Keratinocyte (primary cell): ENCODE results near the gene KLRC3. TPM values are rescaled to one million over a fixed set of nuclear protein-coding genes. Genes with fewer than 3 reads are reported as not detected.

ENCODE experiments used
- DNase-seq: peaks from one replicate; pipeline ENCODE4 v3.0.0-alpha.2; 2011; ENCODE audit warnings: low read depth, missing footprints, low spot score
- FAIRE-seq: peaks from 2 replicates; lab custom pipeline; 2011; peaks lifted over from hg19 to GRCh38; lab: Jason Lieb, UNC
- H2AFZ ChIP-seq: 2 replicates; pipeline ENCODE4 v1.6.0; 2012; ENCODE audit warnings: low read length, control low read depth, inconsistent platforms; ENCODE audit not compliant: control insufficient read depth
- H3K27ac ChIP-seq: 2 replicates; pipeline ENCODE4 v1.5.1; 2011; ENCODE audit warnings: low read length; ENCODE audit not compliant: control insufficient read depth, insufficient read depth
- H3K27me3 ChIP-seq: 3 replicates; pipeline ENCODE4 v1.6.0; 2011; ENCODE audit warnings: low read length; ENCODE audit not compliant: control insufficient read depth, insufficient read depth; ENCODE audit errors: extremely low read depth
- H3K36me3 ChIP-seq, 2 experiments: 2 replicates in 1 of 2; 3 replicates in 1 of 2; pipeline ENCODE4 v1.5.1; 2011; ENCODE audit warnings: low read length in 2 of 2, mild to moderate bottlenecking in 1 of 2; ENCODE audit not compliant: control insufficient read depth in 2 of 2, insufficient read depth in 2 of 2; ENCODE audit errors: extremely low read depth in 1 of 2
- H3K4me1 ChIP-seq: 3 replicates; pipeline ENCODE4 v1.5.1; 2011; ENCODE audit warnings: low read length; ENCODE audit not compliant: control insufficient read depth, insufficient read depth; ENCODE audit errors: extremely low read depth
- H3K4me2 ChIP-seq: 3 replicates; pipeline ENCODE4 v1.6.0; 2011; ENCODE audit warnings: low read depth, low read length; ENCODE audit not compliant: control insufficient read depth, insufficient read depth; ENCODE audit errors: extremely low read depth
- H3K4me3 ChIP-seq, 3 experiments: fragments of 200-600 bp in 1 of 3; sonication (generic) in 1 of 3; 2 replicates in 2 of 3; 3 replicates in 1 of 3; pipeline ENCODE4 v1.5.1; 2011 to 2016; ENCODE audit warnings: low read length in 3 of 3, mild to moderate bottlenecking in 3 of 3, control low read depth in 2 of 3, inconsistent platforms in 1 of 3, low read depth in 1 of 3, mixed read lengths in 1 of 3, mixed run types in 1 of 3, moderate library complexity in 1 of 3; ENCODE audit not compliant: control insufficient read depth in 2 of 3, insufficient read depth in 2 of 3; ENCODE audit errors: extremely low read depth in 1 of 3
- H3K79me2 ChIP-seq: 2 replicates; pipeline ENCODE4 v1.6.0; 2012; ENCODE audit warnings: low read length; ENCODE audit not compliant: control insufficient read depth, insufficient read depth
- H3K9ac ChIP-seq: 3 replicates; pipeline ENCODE4 v1.6.0; 2011; ENCODE audit warnings: low read length; ENCODE audit not compliant: control insufficient read depth, insufficient read depth; ENCODE audit errors: extremely low read depth
- H3K9me1 ChIP-seq: 3 replicates; pipeline ENCODE4 v1.6.0; 2011; ENCODE audit warnings: low read length; ENCODE audit not compliant: control insufficient read depth, insufficient read depth; ENCODE audit errors: extremely low read depth
- H3K9me3 ChIP-seq: 2 replicates; pipeline ENCODE4 v1.5.1; 2012; ENCODE audit warnings: low read depth, low read length; ENCODE audit not compliant: control insufficient read depth
- H4K20me1 ChIP-seq: 3 replicates; pipeline ENCODE4 v1.6.0; 2011; ENCODE audit warnings: low read length; ENCODE audit not compliant: control insufficient read depth, insufficient read depth; ENCODE audit errors: extremely low read depth
- CTCF ChIP-seq, 3 experiments: IDR thresholded peaks in 1 of 3; conservative IDR thresholded peaks in 1 of 3; optimal IDR thresholded peaks in 1 of 3; 2 replicates in 2 of 3; 3 replicates in 1 of 3; pipeline versions ENCODE3 to v1.5.1; 2011; ENCODE audit warnings: low read length in 3 of 3, mild to moderate bottlenecking in 3 of 3, moderate library complexity in 2 of 3, control low read depth in 1 of 3, inconsistent platforms in 1 of 3; ENCODE audit not compliant: insufficient read depth in 2 of 3; ENCODE audit errors: extremely low read depth in 1 of 3
- EZH2 ChIP-seq: IDR thresholded peaks from one replicate; pipeline ENCODE4 v1.6.1; 2012; ENCODE audit warnings: inconsistent platforms, mild to moderate bottlenecking, low read length, moderate library complexity
- dilution Hi-C: fragments of 300-500 bp; cut with MboI; formaldehyde crosslinking; loops from one replicate; pipeline ENCODE4 v1.7.0; 2020; ENCODE audit warnings: low sequenced_read_pairs; ENCODE audit not compliant: extremely low pct_ligation_motif_present
- polyA plus RNA-seq, 5 experiments: library from polyadenylated mRNA; depleted of rRNA in 3 of 5; stranded (reverse) in 3 of 5; stranded (forward) in 1 of 5; unstranded in 1 of 5; fragments of >200 nt; gene quantifications; 1 replicate in 1 of 5; 2 replicates in 3 of 5; 3 replicates in 1 of 5; pipeline versions ENCODE4 v1.2.1 to v1.2.3, GENCODE V29; 2011 to 2012; ENCODE audit warnings: missing spikeins in 2 of 5, low read depth in 1 of 5, low replicate concordance in 1 of 5

Gene KLRC3
- polyA plus RNA-seq, 1 donor (not counting 4 experiments of a cell fraction or from before 2014, with no cell fraction given) = not detected

- TF ChIP-seq EZH2 = no peak
- TF ChIP-seq CTCF (optimal IDR thresholded peaks at IDR 0.05 in 1 of 3, IDR thresholded peaks at IDR 0.05 in 1 of 3, conservative IDR thresholded peaks at IDR 0.05 in 1 of 3; ENCODE audit: extremely low read depth in 1 of 3, insufficient read depth in 2 of 3, low read length in 3 of 3) = no peak
- no peak overlapping the region for H3K27ac ChIP-seq
- no peaks in the 10 kb centered on the region for H3K79me2 ChIP-seq
- no peaks in the 10 kb centered on the region for H3K36me3 ChIP-seq
- H3K4me2 ChIP-seq = no peak overlapping the region
- H4K20me1 ChIP-seq = no peaks in the 10 kb centered on the region
- no peaks in the 10 kb centered on the region for H3K9me1 ChIP-seq
- FAIRE-seq (no peak), DNase-seq (no peak)
- no peak overlapping the region for H3K9ac ChIP-seq
- no peak overlapping the region for H2AFZ ChIP-seq
- H3K9me3 ChIP-seq = no peaks in the 10 kb centered on the region
- no peaks in the 10 kb centered on the region for H3K4me1 ChIP-seq
- H3K4me3 ChIP-seq = no peak overlapping the region
- H3K27me3 ChIP-seq = no peaks in the 10 kb centered on the region
- dilution Hi-C loops = no loop called here
These were observed 35.4 kb upstream of the KLRC3 start for GRCh38 chr12:10455766-10456165.

GRCh38 chr12:10454531-10454930 lies 34.1 kb upstream of the KLRC3 start:
- no peaks in the 10 kb centered on the region for H3K36me3 ChIP-seq
- dilution Hi-C loops = no loop called here
- H3K9me1 ChIP-seq = no peaks in the 10 kb centered on the region
- TF ChIP-seq CTCF (optimal IDR thresholded peaks at IDR 0.05 in 1 of 3, IDR thresholded peaks at IDR 0.05 in 1 of 3, conservative IDR thresholded peaks at IDR 0.05 in 1 of 3; ENCODE audit: extremely low read depth in 1 of 3, insufficient read depth in 2 of 3, low read length in 3 of 3) = no peak
- TF ChIP-seq EZH2 = no peak
- no peaks in the 10 kb centered on the region for H3K4me1 ChIP-seq
- H3K27me3 ChIP-seq = no peaks in the 10 kb centered on the region
- no peak overlapping the region for H3K9ac ChIP-seq
- no peak for FAIRE-seq
- no peak overlapping the region for H3K4me3 ChIP-seq
- no peaks in the 10 kb centered on the region for H3K9me3 ChIP-seq
- H3K27ac ChIP-seq = no peak overlapping the region
- H3K79me2 ChIP-seq = no peaks in the 10 kb centered on the region
- H4K20me1 ChIP-seq = no peaks in the 10 kb centered on the region
- no peak for DNase-seq
- H2AFZ ChIP-seq = no peak overlapping the region
- H3K4me2 ChIP-seq = no peak overlapping the region
